ENCODE measurements around the gene DOK5. TPM values are rescaled to one million over a fixed set of nuclear protein-coding genes. Genes with fewer than 3 reads are reported as not detected.

The DOK5 gene
- total RNA-seq, 2 donors from 2014 or later = 0.14 to 1.2 TPM

DNA sequence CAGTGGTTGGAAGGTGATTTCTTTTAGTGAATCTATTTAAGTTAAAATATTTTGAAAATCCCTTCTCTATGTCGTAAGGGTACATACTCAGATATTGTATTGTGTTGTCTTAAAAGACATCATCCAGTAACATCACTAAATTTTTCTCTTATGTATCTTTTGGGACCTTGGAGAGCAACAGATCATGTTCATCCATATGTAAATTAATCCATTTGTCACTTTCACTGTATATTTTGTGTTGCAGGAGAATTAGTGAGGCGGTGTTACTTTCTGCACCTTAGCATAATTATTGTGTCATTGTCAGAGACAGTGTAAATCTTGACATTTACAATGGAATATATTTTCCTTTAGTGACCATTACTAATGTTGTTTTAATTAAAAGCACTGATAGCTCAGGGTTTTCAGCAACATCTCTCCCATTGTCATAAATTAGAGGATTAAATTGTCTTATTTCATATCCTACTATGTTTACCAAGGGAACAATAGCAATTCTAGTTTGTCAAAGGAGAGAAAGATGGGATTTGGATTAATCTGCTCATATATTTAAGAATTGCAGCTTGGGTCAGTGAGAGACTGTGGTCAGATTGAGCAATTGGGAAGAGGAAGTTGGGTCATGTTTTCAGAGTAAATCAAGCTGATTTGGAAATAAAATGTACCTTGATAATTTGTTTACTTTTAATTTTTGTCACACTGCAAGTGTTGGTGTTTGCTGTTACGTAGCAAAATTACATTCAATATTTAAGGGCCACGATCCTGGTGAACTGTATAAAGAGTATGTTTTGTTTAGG lies 22.7 kb downstream of the DOK5 start:
- no peaks in the 10 kb centered on the region for H3K4me1 ChIP-seq (replicated peaks)
- no peaks in the 10 kb centered on the region for H3K27me3 ChIP-seq (replicated peaks; ENCODE audit: insufficient read depth)
- H3K36me3 ChIP-seq = no peaks in the 10 kb centered on the region
- intact Hi-C loops (cut with DNase I) = no loop called here
- 88% methylated on average over 4 of the region's 4 CpGs for WGBS
- no peaks in the 10 kb centered on the region for H3K9me3 ChIP-seq
- H3K4me3 ChIP-seq = no peak overlapping the region
- no peak for TF ChIP-seq POLR2A (IDR thresholded peaks at IDR 0.05)
- TF ChIP-seq, protein P1, sequence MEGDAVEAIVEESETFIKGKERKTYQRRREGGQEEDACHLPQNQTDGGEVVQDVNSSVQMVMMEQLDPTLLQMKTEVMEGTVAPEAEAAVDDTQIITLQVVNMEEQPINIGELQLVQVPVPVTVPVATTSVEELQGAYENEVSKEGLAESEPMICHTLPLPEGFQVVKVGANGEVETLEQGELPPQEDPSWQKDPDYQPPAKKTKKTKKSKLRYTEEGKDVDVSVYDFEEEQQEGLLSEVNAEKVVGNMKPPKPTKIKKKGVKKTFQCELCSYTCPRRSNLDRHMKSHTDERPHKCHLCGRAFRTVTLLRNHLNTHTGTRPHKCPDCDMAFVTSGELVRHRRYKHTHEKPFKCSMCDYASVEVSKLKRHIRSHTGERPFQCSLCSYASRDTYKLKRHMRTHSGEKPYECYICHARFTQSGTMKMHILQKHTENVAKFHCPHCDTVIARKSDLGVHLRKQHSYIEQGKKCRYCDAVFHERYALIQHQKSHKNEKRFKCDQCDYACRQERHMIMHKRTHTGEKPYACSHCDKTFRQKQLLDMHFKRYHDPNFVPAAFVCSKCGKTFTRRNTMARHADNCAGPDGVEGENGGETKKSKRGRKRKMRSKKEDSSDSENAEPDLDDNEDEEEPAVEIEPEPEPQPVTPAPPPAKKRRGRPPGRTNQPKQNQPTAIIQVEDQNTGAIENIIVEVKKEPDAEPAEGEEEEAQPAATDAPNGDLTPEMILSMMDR (IDR thresholded peaks at IDR 0.05) = no peak
- TF ChIP-seq POLR2AphosphoS5 (IDR thresholded peaks at IDR 0.05) = no peak
- no peak overlapping the region for H3K27ac ChIP-seq
- DNase-seq (ENCODE audit: low spot score) = no peak

GRCh38 chr20:54499111-54499510 lies 23.7 kb downstream of the DOK5 start:
- intact Hi-C loops (cut with DNase I) = no loop called here
- Histone ChIP-seq H3K4me1 (replicated peaks) (no peaks in the 10 kb centered on the region), H3K27ac (no peak overlapping the region), H3K4me3 (no peak overlapping the region), H3K9me3 (no peaks in the 10 kb centered on the region), H3K36me3 (no peaks in the 10 kb centered on the region), H3K27me3 (replicated peaks; ENCODE audit: insufficient read depth) (no peaks in the 10 kb centered on the region)
- no peak for DNase-seq (ENCODE audit: low spot score)
- no peak for TF ChIP-seq POLR2A (IDR thresholded peaks at IDR 0.05)
- TF ChIP-seq, protein P1 (IDR thresholded peaks at IDR 0.05) = no peak
- 91% methylated on average over 1 of the region's 1 CpG for WGBS

DNA sequence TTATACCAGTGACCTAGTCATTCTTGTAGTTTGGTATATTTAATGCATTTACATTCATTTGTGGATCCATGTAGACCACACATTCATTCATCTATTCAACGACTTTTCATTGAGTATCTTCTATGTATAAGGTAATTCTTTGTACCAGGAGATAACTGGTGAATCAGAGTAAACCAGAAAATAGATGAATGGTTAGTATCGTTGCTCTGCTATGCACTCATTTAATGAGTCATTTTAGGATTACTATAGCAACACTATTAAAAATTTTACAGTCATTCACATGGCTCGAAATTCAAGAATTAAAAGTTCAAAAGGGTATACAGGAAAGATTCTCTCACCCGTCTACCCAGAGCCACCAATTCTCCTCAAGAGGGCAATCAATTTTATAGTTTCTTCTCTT lies 26.8 kb downstream of the DOK5 start:
- intact Hi-C loops (cut with DNase I) = no loop called here
- Histone ChIP-seq H3K9me3 (no peaks in the 10 kb centered on the region), H3K27ac (no peak overlapping the region), H3K27me3 (replicated peaks; ENCODE audit: insufficient read depth) (no peaks in the 10 kb centered on the region), H3K36me3 (no peaks in the 10 kb centered on the region), H3K4me3 (no peak overlapping the region), H3K4me1 (replicated peaks) (no peaks in the 10 kb centered on the region)
- WGBS = 49% methylated on average over 4 of the region's 4 CpGs
- DNase-seq (ENCODE audit: low spot score) = no peak
- TF ChIP-seq POLR2AphosphoS5 (IDR thresholded peaks at IDR 0.05) (no peak), POLR2A (IDR thresholded peaks at IDR 0.05) (no peak)
- TF ChIP-seq, protein P1 (IDR thresholded peaks at IDR 0.05) = no peak

- DNase-seq (ENCODE audit: low spot score) = no peak
- 73% methylated on average over 6 of the region's 6 CpGs for WGBS
- intact Hi-C loops (cut with DNase I) = no loop called here
These were observed 31.2 kb downstream of the DOK5 start for GRCh38 chr20:54506643-54507042.

More at GRCh38 chr20:54506643-54507042, 31.2 kb downstream of the DOK5 start:
- Histone ChIP-seq H3K27me3 (replicated peaks; ENCODE audit: insufficient read depth) (no peaks in the 10 kb centered on the region), H3K27ac (no peak overlapping the region), H3K9me3 (no peaks in the 10 kb centered on the region), H3K36me3 (no peaks in the 10 kb centered on the region), H3K4me1 (replicated peaks) (no peaks in the 10 kb centered on the region), H3K4me3 (no peak overlapping the region)
- TF ChIP-seq, protein P1 (IDR thresholded peaks at IDR 0.05) = no peak
- no peak for TF ChIP-seq POLR2A (IDR thresholded peaks at IDR 0.05)
- TF ChIP-seq POLR2AphosphoS5 (IDR thresholded peaks at IDR 0.05) = no peak

All from prostate gland (tissue), 2 donors.